ENCODE data around the gene SNORC. TPM values are rescaled to one million over a fixed set of nuclear protein-coding genes. Genes with fewer than 3 reads are reported as not detected.

The SNORC gene
- total RNA-seq, 1 donor from 2014 or later, result not detected

GRCh38 chr2:232879618-232880494, 9.8 kb downstream of the SNORC start:
- Histone ChIP-seq H3K36me3 (no peaks in the 10 kb centered on the region), H3K9ac (no peak overlapping the region), H2AFZ (replicated peaks) (no peak overlapping the region), H4K20me1 (ENCODE audit: low read depth) (no peaks in the 10 kb centered on the region), H3K4me1 (peaks cover 4% of the 10 kb centered on the region), H3K27me3 (peaks cover 42% of the 10 kb centered on the region), H3K9me3 (ENCODE audit: low read depth) (no peaks in the 10 kb centered on the region), H3K4me3 (no peak overlapping the region), H3F3A (ENCODE audit: low read depth) (no peaks in the 10 kb centered on the region), H3K27ac (no peak overlapping the region), H3K4me2 (no peak overlapping the region), H3K79me2 (ENCODE audit: low read depth) (no peaks in the 10 kb centered on the region)
- no peak for TF ChIP-seq EZH2phosphoT487 (IDR thresholded peaks at IDR 0.05)
- Mint-ChIP-seq H3K9me3 (no peaks in the 10 kb centered on the region), H3K4me1 (peaks cover 5% of the 10 kb centered on the region), H3K36me3 (peaks cover 2% of the 10 kb centered on the region), H3K4me3 (no peak overlapping the region), H3K27me3 (ENCODE audit: insufficient read depth, low read depth) (peaks cover 13% of the 10 kb centered on the region), H3K27ac (no peak overlapping the region)
- DNase-seq (ENCODE audit: low spot score), result no peak

- H2AFZ ChIP-seq (replicated peaks), result no peak overlapping the region
Observed at GRCh38 chr2:232880764-232881351, 10.8 kb downstream of the SNORC start.

DNA sequence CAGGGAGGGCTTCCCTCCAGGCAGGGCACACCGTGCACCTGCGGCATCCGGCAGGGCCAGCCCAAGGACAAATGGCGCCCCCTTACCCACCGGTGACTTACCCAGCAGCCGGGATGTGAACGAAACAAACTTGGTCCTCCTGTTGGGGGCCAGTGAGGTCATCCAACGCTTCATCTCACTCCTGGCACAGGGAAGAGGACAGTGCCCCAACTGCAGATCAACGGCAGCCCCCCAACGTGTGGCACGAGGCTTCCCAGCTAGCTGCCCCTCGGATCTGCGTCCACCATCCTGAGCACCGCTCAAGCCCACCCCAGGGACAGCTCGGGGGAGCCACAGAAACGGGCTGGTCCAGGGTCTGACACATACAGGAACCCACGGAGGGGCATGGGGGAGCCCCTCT, 12.0 kb downstream of the SNORC start:
- Histone ChIP-seq H3K9ac (no peak overlapping the region), H3K4me3 (no peak overlapping the region), H3K79me2 (ENCODE audit: low read depth) (no peaks in the 10 kb centered on the region), H2AFZ (replicated peaks) (no peak overlapping the region), H3K27me3 (peaks cover 20% of the 10 kb centered on the region), H3K9me3 (ENCODE audit: low read depth) (no peaks in the 10 kb centered on the region), H3K27ac (no peak overlapping the region), H3F3A (ENCODE audit: low read depth) (no peaks in the 10 kb centered on the region), H3K4me2 (no peak overlapping the region), H4K20me1 (ENCODE audit: low read depth) (no peaks in the 10 kb centered on the region), H3K4me1 (no peaks in the 10 kb centered on the region), H3K36me3 (no peaks in the 10 kb centered on the region)
- Mint-ChIP-seq H3K4me1 (peaks cover 5% of the 10 kb centered on the region), H3K36me3 (peaks cover 2% of the 10 kb centered on the region), H3K27me3 (ENCODE audit: insufficient read depth, low read depth) (peaks cover 8% of the 10 kb centered on the region), H3K27ac (peak overlapping the region; percentile 21), H3K9me3 (no peaks in the 10 kb centered on the region), H3K4me3 (no peak overlapping the region)
- no peak for DNase-seq (ENCODE audit: low spot score)
- TF ChIP-seq EZH2phosphoT487 (IDR thresholded peaks at IDR 0.05), result no peak
- no peak for TF ChIP-seq CTCF (IDR thresholded peaks at IDR 0.05)
- TF ChIP-seq EZH2 (IDR thresholded peaks at IDR 0.05), result no peak

More at GRCh38 chr2:232880764-232881351, 10.8 kb downstream of the SNORC start:
- Histone ChIP-seq H3K36me3 (no peaks in the 10 kb centered on the region), H3K4me1 (peaks cover under 1% of the 10 kb centered on the region), H3F3A (ENCODE audit: low read depth) (no peaks in the 10 kb centered on the region), H3K27ac (no peak overlapping the region), H3K27me3 (peaks cover 32% of the 10 kb centered on the region), H3K9me3 (ENCODE audit: low read depth) (no peaks in the 10 kb centered on the region), H3K4me3 (no peak overlapping the region), H4K20me1 (ENCODE audit: low read depth) (no peaks in the 10 kb centered on the region), H3K4me2 (no peak overlapping the region), H3K9ac (no peak overlapping the region), H3K79me2 (ENCODE audit: low read depth) (no peaks in the 10 kb centered on the region)
- Mint-ChIP-seq H3K4me1 (peaks cover 5% of the 10 kb centered on the region), H3K36me3 (peaks cover 2% of the 10 kb centered on the region), H3K27me3 (ENCODE audit: insufficient read depth, low read depth) (peaks cover 8% of the 10 kb centered on the region), H3K4me3 (no peak overlapping the region), H3K27ac (no peak overlapping the region), H3K9me3 (no peaks in the 10 kb centered on the region)
- no peak for TF ChIP-seq EZH2 (IDR thresholded peaks at IDR 0.05)
- no peak for TF ChIP-seq CTCF (IDR thresholded peaks at IDR 0.05)
- TF ChIP-seq EZH2phosphoT487 (IDR thresholded peaks at IDR 0.05), result no peak
- no peak for DNase-seq (ENCODE audit: low spot score)
